ENCODE results near the gene ERC2.
"Not testable (repeated sequence)": the region's sequence is repeated elsewhere in the genome, so short reads cannot be mapped to it uniquely, and the experiment has no call there.

The ERC2 gene

GRCh38 chr3:56468184-56469106 is at the start of gene ERC2:
Gene ERC2, minus strand, starts transcription at chr3:56468467.
- no peak for DNase-seq (ENCODE audit: low read depth in 2 of 3, low spot score in 1 of 3)

GRCh38 chr3:56502738-56503137 is 34.5 kb upstream of the ERC2 start:
- DNase-seq (ENCODE audit: low read depth in 2 of 3, low spot score in 1 of 3) = no peak

GRCh38 chr3:56496376-56496775 is 28.1 kb upstream of the ERC2 start:
- not testable (repeated sequence) for DNase-seq (ENCODE audit: low read depth in 2 of 3, low spot score in 1 of 3)

GRCh38 chr3:56494679-56495322 is 26.5 kb upstream of the ERC2 start:
- DNase-seq (ENCODE audit: low read depth in 2 of 3, low spot score in 1 of 3) = peak; percentile 31 to 73 (median 49)

- DNase-seq (ENCODE audit: low read depth in 2 of 3, low spot score in 1 of 3) = no peak
Observed at GRCh38 chr3:56491566-56491965, 23.3 kb upstream of the ERC2 start.

- no peak for DNase-seq (ENCODE audit: low read depth in 2 of 3, low spot score in 1 of 3)
Observed at GRCh38 chr3:56488812-56489600, 20.7 kb upstream of the ERC2 start.

- DNase-seq (ENCODE audit: low read depth in 2 of 3, low spot score in 1 of 3) = no peak
Observed at GRCh38 chr3:56484525-56485032, 16.3 kb upstream of the ERC2 start.

- no peak for DNase-seq (ENCODE audit: low read depth in 2 of 3, low spot score in 1 of 3)
Observed at GRCh38 chr3:56484122-56484521, 15.9 kb upstream of the ERC2 start.

GRCh38 chr3:56477646-56478045 is 9.4 kb upstream of the ERC2 start:
- DNase-seq (ENCODE audit: low read depth in 2 of 3, low spot score in 1 of 3) = no peak

- DNase-seq (ENCODE audit: low read depth in 2 of 3, low spot score in 1 of 3) = no peak
Observed at GRCh38 chr3:56476771-56477170, 8.5 kb upstream of the ERC2 start.

GRCh38 chr3:56471771-56472170 is 3.5 kb upstream of the ERC2 start:
- no peak for DNase-seq (ENCODE audit: low read depth in 2 of 3, low spot score in 1 of 3)

- DNase-seq (ENCODE audit: low read depth in 2 of 3, low spot score in 1 of 3) = no peak
Observed at GRCh38 chr3:56469141-56469540, 874 bp upstream of the ERC2 start.

GRCh38 chr3:56467801-56468183 is 475 bp downstream of the ERC2 start:
- no peak for DNase-seq (ENCODE audit: low read depth in 2 of 3, low spot score in 1 of 3)

- peak; percentile 14 to 51 (median 22) for DNase-seq (ENCODE audit: low read depth in 2 of 3, low spot score in 1 of 3)
Observed at GRCh38 chr3:56467108-56467507, 1.2 kb downstream of the ERC2 start.

- DNase-seq (ENCODE audit: low read depth in 2 of 3, low spot score in 1 of 3) = no peak
Observed at GRCh38 chr3:56459719-56460118, 8.5 kb downstream of the ERC2 start.

GRCh38 chr3:56459104-56459496 is 9.2 kb downstream of the ERC2 start:
- no peak for DNase-seq (ENCODE audit: low read depth in 2 of 3, low spot score in 1 of 3)

GRCh38 chr3:56458496-56459103 is 9.7 kb downstream of the ERC2 start:
- no peak for DNase-seq (ENCODE audit: low read depth in 2 of 3, low spot score in 1 of 3)

- no peak for DNase-seq (ENCODE audit: low read depth in 2 of 3, low spot score in 1 of 3)
Observed at GRCh38 chr3:56456117-56456516, 12.2 kb downstream of the ERC2 start.

- no peak for DNase-seq (ENCODE audit: low read depth in 2 of 3, low spot score in 1 of 3)
Observed at GRCh38 chr3:56453011-56453410, 15.3 kb downstream of the ERC2 start.

- no peak for DNase-seq (ENCODE audit: low read depth in 2 of 3, low spot score in 1 of 3)
Observed at GRCh38 chr3:56452085-56452484, 16.2 kb downstream of the ERC2 start.

- DNase-seq (ENCODE audit: low read depth in 2 of 3, low spot score in 1 of 3) = no peak
Observed at GRCh38 chr3:56443372-56443771, 24.9 kb downstream of the ERC2 start.

All from stimulated activated CD4-positive, alpha-beta T cell treated with anti-CD3 and anti-CD28 coated beads, Interleukin-12 subunit alpha, Interleukin-12 subunit beta, amount 100 ng/mL, for 48 hours (primary cell).